H1 (cell line): ENCODE results near the gene CCDC78. TPM values are rescaled to one million over a fixed set of nuclear protein-coding genes. Genes with fewer than 3 reads are reported as not detected.

Experiments used
- CTCF ChIA-PET: fragments of 300-600 bp; sonication (Branson Sonifier 250); formaldehyde crosslinking; loops from one replicate; lab custom pipeline; 2021; ENCODE audit not compliant: partially characterized antibody; lab: Charles Lee
- POLR2A ChIA-PET: fragments of 300-600 bp; sonication (Branson Sonifier 250); formaldehyde crosslinking; loops from one replicate; lab custom pipeline; 2021; ENCODE audit warnings: inconsistent platforms; ENCODE audit not compliant: partially characterized antibody; lab: Charles Lee
- DNase-seq, 2 experiments: peaks; one replicate each; pipeline versions ENCODE4 v3.0.0 to v3.0.0-alpha.2; 2010 to 2022; ENCODE audit warnings: low spot score in 2 of 2, low read depth in 1 of 2, mixed read lengths in 1 of 2
- FAIRE-seq: peaks from 2 replicates; lab custom pipeline; 2011; peaks lifted over from hg19 to GRCh38; lab: Jason Lieb, UNC
- H2AFZ ChIP-seq: 2 replicates; pipeline ENCODE4 v1.8.1; 2012; ENCODE audit warnings: low read length, inconsistent platforms
- H2AK5ac ChIP-seq: 2 replicates; pipeline ENCODE4 v1.6.1; 2013; ENCODE audit warnings: low read depth, low read length
- H2BK120ac ChIP-seq: replicated peaks from 2 replicates; pipeline ENCODE3; 2013; ENCODE audit warnings: low read depth, low read length, inconsistent platforms
- H2BK12ac ChIP-seq: 2 replicates; pipeline ENCODE4 v1.6.1; 2013; ENCODE audit warnings: low read depth, low read length
- H2BK15ac ChIP-seq: 2 replicates; pipeline ENCODE4 v1.6.1; 2013; ENCODE audit warnings: low read length
- H2BK20ac ChIP-seq: 2 replicates; pipeline ENCODE4 v1.6.1; 2013; ENCODE audit warnings: low read length
- H2BK5ac ChIP-seq: 2 replicates; pipeline ENCODE4 v1.6.1; 2013; ENCODE audit warnings: low read depth, low read length
- H3K14ac ChIP-seq: 2 replicates; pipeline ENCODE4 v1.6.1; 2013; ENCODE audit warnings: inconsistent platforms; ENCODE audit not compliant: insufficient read length
- H3K18ac ChIP-seq: 2 replicates; pipeline ENCODE4 v1.6.1; 2013; ENCODE audit warnings: low read length; ENCODE audit errors: extremely low read depth
- H3K23ac ChIP-seq: 2 replicates; pipeline ENCODE4 v1.6.1; 2013; ENCODE audit warnings: inconsistent platforms; ENCODE audit not compliant: insufficient read length
- H3K23me2 ChIP-seq: 2 replicates; pipeline ENCODE4 v1.6.1; 2013; ENCODE audit warnings: low read depth, low read length
- H3K27ac ChIP-seq: 2 replicates; pipeline ENCODE4 v1.6.1; 2011; ENCODE audit warnings: low read depth, low read length, inconsistent platforms
- H3K27me3 ChIP-seq, 4 experiments: replicated peaks in 1 of 4; 1 replicate in 1 of 4; 2 replicates in 3 of 4; pipeline versions ENCODE4 v1.6.1 to v1.8.1; 2011 to 2013; ENCODE audit warnings: low read length in 3 of 4, mild to moderate bottlenecking in 3 of 4, inconsistent platforms in 2 of 4, mixed read lengths in 2 of 4, moderate library complexity in 1 of 4; ENCODE audit not compliant: control insufficient read depth in 3 of 4, insufficient read depth in 3 of 4; ENCODE audit errors: extremely low read depth in 1 of 4
- H3K36me3 ChIP-seq, 4 experiments: 2 replicates each; pipeline versions ENCODE4 v1.6.1 to v1.8.1; 2011 to 2013; ENCODE audit warnings: mild to moderate bottlenecking in 4 of 4, low read length in 3 of 4, moderate library complexity in 2 of 4, control low read depth in 1 of 4, inconsistent platforms in 1 of 4; ENCODE audit not compliant: insufficient read depth in 4 of 4, control insufficient read depth in 2 of 4
- H3K4ac ChIP-seq: replicated peaks from 2 replicates; pipeline ENCODE3; 2013; ENCODE audit warnings: low read length, low read depth, mixed read lengths, inconsistent platforms; ENCODE audit not compliant: insufficient read length
- H3K4me1 ChIP-seq, 4 experiments: replicated peaks in 1 of 4; 1 replicate in 1 of 4; 2 replicates in 3 of 4; pipeline versions ENCODE4 v1.6.1 to v1.8.1; 2011 to 2013; ENCODE audit warnings: low read length in 3 of 4, inconsistent platforms in 2 of 4, mixed read lengths in 1 of 4; ENCODE audit not compliant: insufficient read depth in 4 of 4, control insufficient read depth in 3 of 4
- H3K4me2 ChIP-seq, 2 experiments: 2 replicates each; pipeline versions ENCODE4 v1.6.1 to v1.8.1; 2011 to 2013; ENCODE audit warnings: low read depth in 2 of 2, low read length in 2 of 2, control low read depth in 1 of 2, inconsistent platforms in 1 of 2, mild to moderate bottlenecking in 1 of 2; ENCODE audit not compliant: insufficient read depth in 1 of 2
- H3K4me3 ChIP-seq, 4 experiments: fragments of 200-600, 300-600 bp in 1 of 4; sonication (generic), shearing (Covaris generic), sonication (Bioruptor Twin) in 1 of 4; 2 replicates each; pipeline versions ENCODE4 v1.5.1 to v1.8.1; 2011 to 2016; ENCODE audit warnings: low read length in 4 of 4, low read depth in 3 of 4, control low read depth in 2 of 4, inconsistent platforms in 2 of 4, mild to moderate bottlenecking in 2 of 4, mixed read lengths in 1 of 4, moderate library complexity in 1 of 4; ENCODE audit not compliant: insufficient read depth in 2 of 4; ENCODE audit errors: extremely low read depth in 1 of 4
- H3K56ac ChIP-seq: replicated peaks from 2 replicates; pipeline ENCODE3; 2013; ENCODE audit warnings: low read depth, mild to moderate bottlenecking, mixed read lengths, low read length, inconsistent platforms; ENCODE audit not compliant: insufficient read length
- H3K79me1 ChIP-seq: 2 replicates; pipeline ENCODE4 v1.6.1; 2013; ENCODE audit warnings: low read depth, low read length, control low read depth
- H3K79me2 ChIP-seq, 2 experiments: 2 replicates each; pipeline versions ENCODE4 v1.6.1 to v1.8.1; 2012 to 2013; ENCODE audit warnings: low read length in 2 of 2, mild to moderate bottlenecking in 2 of 2, inconsistent platforms in 1 of 2; ENCODE audit not compliant: insufficient read depth in 2 of 2, control insufficient read depth in 1 of 2
- H3K9ac ChIP-seq, 4 experiments: replicated peaks in 1 of 4; 1 replicate in 1 of 4; 2 replicates in 3 of 4; pipeline versions ENCODE4 v1.6.1 to v1.8.1; 2011 to 2013; ENCODE audit warnings: low read depth in 3 of 4, low read length in 3 of 4, control low read depth in 2 of 4, mild to moderate bottlenecking in 2 of 4, moderate library complexity in 2 of 4, inconsistent platforms in 1 of 4; ENCODE audit errors: extremely low read depth in 1 of 4
- H3K9me3 ChIP-seq, 2 experiments: 2 replicates each; pipeline versions ENCODE4 v1.6.1 to v1.8.1; 2012 to 2013; ENCODE audit warnings: mild to moderate bottlenecking in 2 of 2, moderate library complexity in 2 of 2, control low read depth in 1 of 2, inconsistent platforms in 1 of 2, low read depth in 1 of 2, low read length in 1 of 2, mixed read lengths in 1 of 2; ENCODE audit not compliant: insufficient read depth in 2 of 2
- H4K20me1 ChIP-seq, 2 experiments: replicated peaks in 1 of 2; 2 replicates each; pipeline versions ENCODE3 to v1.8.1; 2011 to 2013; ENCODE audit warnings: inconsistent platforms in 2 of 2, low read length in 2 of 2, mild to moderate bottlenecking in 1 of 2; ENCODE audit not compliant: insufficient read depth in 2 of 2, control insufficient read depth in 1 of 2
- H4K5ac ChIP-seq: 2 replicates; pipeline ENCODE4 v1.6.1; 2013; ENCODE audit warnings: low read length, low read depth, mixed read lengths, inconsistent platforms; ENCODE audit not compliant: insufficient read length
- H4K8ac ChIP-seq: 2 replicates; pipeline ENCODE4 v1.8.0; 2013; ENCODE audit warnings: mild to moderate bottlenecking, moderate library complexity, low read length, inconsistent platforms; ENCODE audit not compliant: insufficient read depth; ENCODE audit errors: extremely low read depth
- H4K91ac ChIP-seq: replicated peaks from 2 replicates; pipeline ENCODE3; 2013; ENCODE audit warnings: low read length, mixed read lengths, inconsistent platforms; ENCODE audit not compliant: insufficient read length
- BCL11A ChIP-seq, 2 experiments: IDR thresholded peaks; one replicate each; pipeline ENCODE4 v1.6.1; 2011; ENCODE audit warnings: low read depth in 2 of 2, low read length in 2 of 2, mild to moderate bottlenecking in 2 of 2
- CTBP2 ChIP-seq: IDR thresholded peaks from 2 replicates; pipeline ENCODE4 v1.7.0; 2011; ENCODE audit warnings: borderline replicate concordance, mild to moderate bottlenecking, moderate library complexity, mixed read lengths, low read length; ENCODE audit not compliant: insufficient read depth, insufficient read length
- GTF2F1 ChIP-seq: IDR thresholded peaks from 2 replicates; pipeline ENCODE4 v1.6.1; 2012; ENCODE audit warnings: low read depth, low read length, improper control_type of control experiment, borderline replicate concordance
- RBBP5 ChIP-seq: IDR thresholded peaks from 2 replicates; pipeline ENCODE4 v1.7.1; 2012; ENCODE audit warnings: low read depth, mild to moderate bottlenecking, inconsistent platforms, low read length, moderate library complexity, borderline replicate concordance
- SIRT6 ChIP-seq: IDR thresholded peaks from one replicate; pipeline ENCODE4 v1.7.1; 2012; ENCODE audit warnings: low read length, inconsistent platforms
- TEAD4 ChIP-seq: IDR thresholded peaks from 2 replicates; pipeline ENCODE4 v1.6.1; 2012; ENCODE audit warnings: low read depth, low read length, inconsistent platforms, mixed read lengths
- WGBS, 2 experiments: shearing (Covaris generic) in 1 of 2; methylation state at CpG; one replicate each; pipeline versions ENCODE4 v1.1.6 to v1.1.7; 2013 to 2015; ENCODE audit warnings: low lambda C conversion rate in 2 of 2, mixed read lengths in 2 of 2, inconsistent platforms in 1 of 2, low coverage in 1 of 2, missing lambda C conversion rate in 1 of 2; ENCODE audit not compliant: insufficient replicate concordance in 2 of 2, insufficient coverage in 1 of 2, insufficient read length in 1 of 2; ENCODE audit errors: extremely low coverage in 1 of 2, missing lambda C conversion rate in 1 of 2; 5-methylcytosine and 5-hydroxymethylcytosine counted together
- polyA plus RNA-seq, 7 experiments: library from polyadenylated mRNA; depleted of rRNA in 3 of 7; stranded (reverse) in 5 of 7; unstranded in 2 of 7; fragments of >200 nt in 5 of 7; fragments of 200-250 nt in 2 of 7; gene quantifications; 1 replicate in 5 of 7; 2 replicates in 1 of 7; 4 replicates in 1 of 7; pipeline versions ENCODE4 v1.2.1 to v1.2.3, GENCODE V29; 2011 to 2013; ENCODE audit warnings: missing spikeins in 2 of 7, mixed read lengths in 2 of 7
- total RNA-seq: library from RNA; stranded (reverse); fragmentation: NEBNext Ultra II Directional; extraction: Animal tissue kit (Norgen Biotek cat#: 25700); gene quantifications from 2 replicates; pipeline ENCODE4 v1.2.1, GENCODE V29; 2021
- TF ChIP-seq, protein P1 (sequence below): IDR thresholded peaks from 2 replicates; pipeline ENCODE4 v1.6.1; 2011; ENCODE audit warnings: low read length, improper control_type of control experiment

Gene CCDC78
- total and polyA plus RNA-seq, 2 of the 8 experiments (the other 6 are each of a cell fraction or from before 2014, with no cell fraction given) = 7.1 to 8.5 TPM

DNA sequence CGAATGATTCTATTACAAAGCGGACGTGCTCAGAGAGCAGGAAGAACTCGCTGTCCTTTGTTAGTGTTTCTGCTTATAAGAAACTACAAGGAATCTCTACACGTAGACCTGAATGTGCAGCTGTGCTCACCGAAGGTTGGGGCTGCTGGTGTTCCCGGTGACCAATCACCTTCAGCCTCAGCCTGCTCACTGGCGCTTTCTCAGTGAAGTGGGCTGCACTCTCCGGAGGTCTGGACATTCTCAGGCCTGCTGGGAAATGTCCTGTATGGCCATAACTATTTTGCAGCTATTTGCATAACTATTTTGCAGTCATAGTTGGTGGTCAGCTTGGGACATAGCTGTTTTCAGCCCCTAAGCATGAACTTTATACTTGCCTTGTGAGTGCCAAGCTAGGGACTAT, 24.2 kb upstream of the CCDC78 start:
- H3K9ac ChIP-seq = no peak overlapping the region
- WGBS, 2 experiments = 89% methylated on average over 9 of the region's 9 CpGs; no CpG with 5 or more reads in 1 of the 2 experiments
- no peak for DNase-seq
- no peak overlapping the region for H2BK20ac ChIP-seq
- H2BK5ac ChIP-seq = no peak overlapping the region
- H3K9me3 ChIP-seq = no peaks in the 10 kb centered on the region
- ChIA-PET POLR2A (interaction anchor here (0.9 to 2.0 kb wide), 7 partner anchors 10 to 38 kb away, joined by 3 to 7 read pairs (median 3); partner anchors contain the start of genes CHTF18, CIAO3, MSLN and RPUSD1), CTCF (interaction anchor here (0.6 to 35.8 kb wide), 9 partner anchors 10 to 578 kb away, joined by 3 to 977 read pairs (median 5); partner anchors contain the start of genes ANTKMT, CCDC78, CHTF18 and CIAO3)
- no peak overlapping the region for H3K18ac ChIP-seq
- H3K4me3 ChIP-seq = no peak overlapping the region
- no peaks in the 10 kb centered on the region for H3K79me1 ChIP-seq
- no peak overlapping the region for H3K23ac ChIP-seq
- no peak overlapping the region for H2AK5ac ChIP-seq
- no peak overlapping the region for H2BK15ac ChIP-seq
- no peak for FAIRE-seq
- H3K14ac ChIP-seq = no peak overlapping the region
- no peaks in the 10 kb centered on the region for H3K79me2 ChIP-seq
- H2BK120ac ChIP-seq = no peak overlapping the region
- no peak overlapping the region for H4K91ac ChIP-seq
- no peak overlapping the region for H3K27ac ChIP-seq
- H3K56ac ChIP-seq = no peak overlapping the region
- no peak overlapping the region for H3K4me2 ChIP-seq
- H4K8ac ChIP-seq = no peak overlapping the region
- H3K4ac ChIP-seq = no peak overlapping the region
- no peaks in the 10 kb centered on the region for H3K36me3 ChIP-seq
- no peak overlapping the region for H2BK12ac ChIP-seq
- peaks cover 3 to 12% (median 5%) of the 10 kb centered on the region in 4 experiments; a peak in 5 of 7 replicates for H3K4me1 ChIP-seq
- H4K5ac ChIP-seq = no peak overlapping the region
- H3K23me2 ChIP-seq = no peaks in the 10 kb centered on the region
- no peak overlapping the region for H2AFZ ChIP-seq
- H3K27me3 ChIP-seq = no peaks in the 10 kb centered on the region
- no peaks in the 10 kb centered on the region for H4K20me1 ChIP-seq
- TF ChIP-seq GTF2F1 = no peak
- TF ChIP-seq TEAD4 = no peak
- no peak for TF ChIP-seq BCL11A (IDR thresholded peaks at IDR 0.05; ENCODE audit: low read depth in 2 of 2, low read length in 2 of 2)
- TF ChIP-seq RBBP5 = no peak
- TF ChIP-seq CTBP2 = no peak
- no peak for TF ChIP-seq SIRT6
- TF ChIP-seq, protein P1, sequence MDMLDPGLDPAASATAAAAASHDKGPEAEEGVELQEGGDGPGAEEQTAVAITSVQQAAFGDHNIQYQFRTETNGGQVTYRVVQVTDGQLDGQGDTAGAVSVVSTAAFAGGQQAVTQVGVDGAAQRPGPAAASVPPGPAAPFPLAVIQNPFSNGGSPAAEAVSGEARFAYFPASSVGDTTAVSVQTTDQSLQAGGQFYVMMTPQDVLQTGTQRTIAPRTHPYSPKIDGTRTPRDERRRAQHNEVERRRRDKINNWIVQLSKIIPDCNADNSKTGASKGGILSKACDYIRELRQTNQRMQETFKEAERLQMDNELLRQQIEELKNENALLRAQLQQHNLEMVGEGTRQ = no peak
